LNCAP (cell line): Measurements from ENCODE around the gene NAP1L4.

Experiments
- CTCF ChIP-seq: fragments of 450-650 bp; IDR thresholded peaks from 2 replicates; pipeline ENCODE4 v1.5.1; 2017; ENCODE audit warnings: mild to moderate bottlenecking

NAP1L4 gene

DNA sequence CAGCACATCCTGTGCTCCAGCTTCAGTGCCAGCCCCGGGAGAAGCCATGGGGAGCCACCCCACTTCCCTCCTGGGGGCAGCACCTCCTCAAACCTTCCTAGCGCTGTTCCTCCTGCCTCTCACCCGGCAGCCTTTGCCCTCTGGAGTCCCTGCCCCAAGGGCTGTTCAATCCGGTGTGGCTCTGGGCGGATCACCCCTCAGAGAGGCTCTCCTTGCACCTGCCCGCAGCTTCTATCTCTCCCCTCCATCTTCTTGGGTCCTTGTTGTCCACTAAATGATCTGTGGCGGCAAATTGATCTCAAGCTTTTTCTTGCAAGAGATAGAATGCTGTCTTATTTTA, 88.5 kb downstream of the NAP1L4 start:
- TF ChIP-seq CTCF: no peak

DNA sequence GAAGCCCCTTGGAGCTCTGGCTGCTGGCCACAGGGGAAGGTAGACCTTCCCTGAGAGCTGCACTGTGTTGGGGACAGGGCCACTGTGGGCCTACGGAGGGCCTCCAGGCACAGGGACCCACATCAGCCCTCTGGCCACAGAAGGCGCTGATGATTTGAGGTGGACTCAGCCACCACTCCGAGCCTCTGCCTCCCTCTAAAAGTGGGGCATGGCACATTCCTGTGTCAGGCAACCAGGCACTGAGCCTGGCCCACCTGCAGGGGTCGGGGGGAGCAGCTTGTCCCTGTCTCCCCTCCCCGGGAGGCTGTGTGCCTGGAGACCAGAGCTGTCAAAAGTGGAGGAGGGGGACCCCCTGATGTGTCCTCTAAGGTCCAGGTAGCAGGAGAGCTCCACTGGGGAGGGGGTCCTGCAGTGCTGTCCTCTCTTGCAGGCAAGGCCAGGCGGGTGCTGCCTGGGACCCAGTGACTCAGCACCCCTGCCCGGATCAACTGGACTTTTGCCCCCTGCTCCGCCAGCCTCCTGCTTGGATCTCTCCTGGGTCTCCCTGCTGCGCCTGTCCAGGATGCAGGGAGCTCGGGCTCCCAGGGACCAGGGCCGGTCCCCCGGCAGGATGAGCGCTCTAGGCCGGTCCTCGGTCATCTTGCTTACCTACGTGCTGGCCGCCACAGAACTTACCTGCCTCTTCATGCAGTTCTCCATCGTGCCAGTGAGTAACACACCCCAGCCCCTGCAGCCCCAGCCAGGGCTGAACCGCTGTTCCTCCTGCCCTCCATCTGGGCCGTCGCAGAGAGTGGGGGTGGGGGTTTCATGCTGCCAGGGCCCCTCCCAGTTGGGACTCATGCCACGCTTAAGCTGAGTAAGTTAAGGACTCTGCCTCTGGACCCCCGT, 89.1 kb downstream of the NAP1L4 start:
- TF ChIP-seq CTCF: no peak

DNA sequence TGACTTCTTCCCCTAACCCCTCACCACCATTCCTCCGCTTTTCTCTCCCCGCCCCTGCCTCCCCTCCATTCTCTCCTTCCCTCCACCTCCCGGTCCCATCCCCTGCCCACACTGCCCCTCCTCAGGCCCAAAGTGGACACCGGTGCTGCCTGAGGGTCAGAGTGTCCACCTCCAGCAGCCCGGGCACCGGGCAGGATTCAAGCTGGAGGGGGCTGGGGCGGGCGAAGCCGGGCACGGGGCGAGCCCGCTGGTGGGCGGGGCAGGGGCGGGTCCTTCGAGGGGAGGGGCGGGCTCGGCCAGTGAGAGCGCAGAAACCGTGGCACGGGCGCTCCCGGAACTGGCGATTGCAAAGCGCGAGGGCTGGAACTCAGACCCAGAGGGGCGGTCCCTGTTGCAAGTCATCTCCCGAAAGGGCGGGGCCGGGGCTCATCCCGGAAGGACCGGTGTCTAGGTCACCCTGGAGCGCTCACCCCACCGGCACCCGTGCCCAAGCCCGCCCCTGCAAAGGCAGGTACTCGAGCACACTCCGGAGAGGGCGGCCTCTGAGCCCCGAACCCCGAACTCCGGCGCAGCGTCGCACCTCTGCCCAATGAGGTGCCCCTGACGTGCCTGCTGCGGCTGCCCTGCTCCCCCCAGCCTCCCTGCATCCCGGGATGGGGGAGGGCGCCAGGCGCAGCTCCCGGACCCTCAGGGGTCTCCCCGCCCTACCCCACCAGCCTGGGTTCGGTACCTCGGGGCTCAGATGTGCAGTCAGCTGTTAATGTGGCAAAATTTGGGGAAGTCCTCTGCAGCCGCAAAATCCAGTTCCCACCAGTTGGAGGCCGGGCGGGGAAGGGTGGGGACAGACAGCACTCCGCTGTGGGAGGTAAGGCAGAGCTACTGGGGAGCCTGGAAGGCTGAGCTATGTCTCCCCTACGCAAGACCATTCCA, 90.0 kb downstream of the NAP1L4 start:
- TF ChIP-seq CTCF: no peak

GRCh38 chr11:2901196-2901796, 90.8 kb downstream of the NAP1L4 start:
- no peak for TF ChIP-seq CTCF

- TF ChIP-seq CTCF: no peak
Measured at GRCh38 chr11:2899080-2899783, 92.9 kb downstream of the NAP1L4 start.

GRCh38 chr11:2898366-2899079, 93.6 kb downstream of the NAP1L4 start:
- TF ChIP-seq CTCF: no peak
